H7 (cell line): Measurements from ENCODE around the gene S100A2. TPM values are rescaled to one million over a fixed set of nuclear protein-coding genes. Genes with fewer than 3 reads are reported as not detected.
"Not testable (repeated sequence)": the region's sequence is repeated elsewhere in the genome, so short reads cannot be mapped to it uniquely, and the experiment has no call there.

Experiments used
- DNase-seq: peaks from one replicate; pipeline ENCODE4 v3.0.0; 2012
- H3K27me3 ChIP-seq: 2 replicates; pipeline ENCODE4 v1.6.0; 2011; ENCODE audit warnings: mild to moderate bottlenecking, low read length; ENCODE audit not compliant: control insufficient read depth, insufficient read depth
- H3K36me3 ChIP-seq: replicated peaks from 2 replicates; pipeline ENCODE4 v1.5.1; 2011; ENCODE audit warnings: low read length; ENCODE audit not compliant: control insufficient read depth, insufficient read depth
- H3K4me3 ChIP-seq: 2 replicates; pipeline ENCODE4 v1.5.1; 2011; ENCODE audit warnings: low read depth, mild to moderate bottlenecking, control low read depth, low read length, moderate library complexity; ENCODE audit not compliant: insufficient read depth
- total RNA-seq: library from RNA; depleted of rRNA; stranded (reverse); fragments of >200 nt; shearing (Covaris generic); gene quantifications from 2 replicates; pipeline ENCODE4 v1.2.3, GENCODE V29; 2014

S100A2 gene
- total RNA-seq, 1 experiment from 2014 or later = 0.94 TPM

DNA sequence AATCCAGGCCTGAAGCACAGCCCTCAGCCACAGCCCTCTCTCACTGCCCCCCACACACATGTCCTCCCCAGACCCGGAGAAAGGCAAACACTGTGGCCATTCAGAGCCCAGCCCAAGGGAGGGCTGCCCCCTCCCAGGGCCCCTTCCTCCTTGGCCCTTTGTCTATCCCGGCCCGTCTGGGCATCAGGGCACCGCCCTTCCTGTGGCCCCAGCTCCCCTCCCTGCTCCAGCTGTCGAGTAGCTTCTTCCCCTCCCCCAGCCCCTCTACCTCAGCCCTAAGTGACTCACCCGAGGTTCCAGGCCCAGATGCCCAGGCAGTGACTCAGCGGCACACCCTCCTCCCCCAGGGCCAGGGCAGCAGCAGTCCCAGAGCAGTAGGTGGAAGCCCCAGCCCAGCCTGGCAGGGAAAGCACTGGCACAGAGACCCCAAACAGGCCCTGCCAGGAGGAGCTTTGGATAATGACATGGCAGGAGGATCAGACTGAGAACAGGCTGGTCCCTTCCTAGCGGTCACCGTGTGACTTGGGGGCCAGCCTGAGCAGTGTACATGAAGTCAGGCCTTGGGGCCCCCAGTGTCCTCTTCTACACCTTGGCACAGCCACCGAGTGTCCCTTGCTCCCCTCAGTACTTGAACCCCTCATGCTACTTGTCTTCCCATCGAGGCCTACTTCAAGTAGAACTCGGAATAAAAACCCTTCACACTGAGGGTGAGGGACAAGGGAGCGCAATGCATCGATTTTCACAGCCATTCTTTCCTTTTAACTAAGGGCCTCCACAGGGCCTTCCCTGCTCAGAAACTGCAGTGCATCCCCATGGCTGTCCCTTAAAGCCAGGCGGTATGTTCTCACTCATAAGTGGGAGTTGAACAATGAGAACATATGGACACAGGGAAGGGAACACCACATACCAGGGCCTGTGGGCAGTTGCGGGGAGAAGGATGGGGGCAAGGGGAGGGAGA lies 1.0 kb upstream of the S100A2 start:
- H3K36me3 ChIP-seq = no peaks in the 10 kb centered on the region
- DNase-seq = peak; percentile 93
- no peak overlapping the region for H3K4me3 ChIP-seq
- no peaks in the 10 kb centered on the region; the same call in 1 of the 2 replicates for H3K27me3 ChIP-seq

DNA sequence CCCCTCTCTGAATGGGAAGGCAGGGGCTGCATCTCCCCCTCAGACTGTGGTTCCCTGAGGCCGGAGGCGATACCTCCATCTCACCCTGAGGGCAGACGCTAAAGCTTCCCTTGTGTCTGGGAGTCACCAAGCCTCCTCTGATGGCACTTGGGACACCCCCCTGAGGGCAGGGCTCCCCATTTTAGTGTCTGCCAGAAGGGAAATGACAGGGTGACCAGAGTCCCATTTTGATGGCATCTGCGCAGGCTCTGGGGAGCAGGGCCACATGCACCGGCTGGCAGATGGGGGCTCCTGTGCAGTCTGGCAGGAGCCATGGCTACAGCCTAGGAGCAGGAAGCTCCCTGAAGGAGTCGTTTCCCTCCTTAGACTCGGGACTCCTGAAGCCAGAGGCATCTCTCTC lies 1.7 kb downstream of the S100A2 start:
- Histone ChIP-seq H3K4me3 (no peak overlapping the region), H3K36me3 (no peaks in the 10 kb centered on the region), H3K27me3 (no peaks in the 10 kb centered on the region)
- DNase-seq = no peak

DNA sequence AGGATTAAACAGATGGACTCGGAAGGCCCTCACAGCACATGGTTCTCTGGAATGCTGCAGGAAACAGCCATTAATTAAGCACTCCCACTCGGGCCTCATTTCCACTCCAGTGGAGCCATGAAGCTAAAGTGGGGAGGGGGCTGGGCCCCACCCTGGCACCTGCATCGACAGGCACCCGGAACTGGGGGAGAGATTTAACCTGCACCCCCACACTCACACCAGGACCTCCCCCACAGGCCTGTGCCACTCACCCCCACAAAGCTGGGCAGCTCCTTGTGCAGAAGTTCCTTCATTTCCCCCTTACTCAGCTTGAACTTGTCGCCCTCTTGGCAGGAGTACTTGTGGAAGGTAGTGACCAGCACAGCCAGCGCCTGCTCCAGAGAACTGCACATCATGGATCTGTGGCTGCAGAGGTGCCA lies 2.2 kb downstream of the S100A2 start:
- no peaks in the 10 kb centered on the region for H3K27me3 ChIP-seq
- H3K4me3 ChIP-seq = no peak overlapping the region
- no peaks in the 10 kb centered on the region for H3K36me3 ChIP-seq
- DNase-seq = no peak

DNA sequence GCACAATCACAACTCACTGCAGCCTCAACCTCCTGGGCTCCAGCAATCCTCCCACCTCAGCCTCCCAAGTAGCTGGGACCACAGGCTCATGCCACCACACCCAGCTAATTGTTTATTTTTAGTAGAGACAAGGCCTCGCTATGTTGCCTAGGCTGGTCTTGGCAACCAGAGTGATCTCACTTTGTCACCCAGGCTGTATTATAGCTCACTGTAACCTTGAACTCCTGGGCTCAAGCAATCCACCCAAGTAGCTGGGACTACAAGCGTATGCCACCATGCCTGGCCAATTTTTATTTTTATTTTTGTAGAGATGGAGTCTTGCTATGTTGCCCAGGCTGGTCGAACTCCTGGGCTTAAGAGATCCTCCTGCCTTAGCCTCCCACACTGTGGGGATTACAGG lies 3.6 kb downstream of the S100A2 start:
- not testable (repeated sequence) for DNase-seq, H3K36me3 ChIP-seq

DNA sequence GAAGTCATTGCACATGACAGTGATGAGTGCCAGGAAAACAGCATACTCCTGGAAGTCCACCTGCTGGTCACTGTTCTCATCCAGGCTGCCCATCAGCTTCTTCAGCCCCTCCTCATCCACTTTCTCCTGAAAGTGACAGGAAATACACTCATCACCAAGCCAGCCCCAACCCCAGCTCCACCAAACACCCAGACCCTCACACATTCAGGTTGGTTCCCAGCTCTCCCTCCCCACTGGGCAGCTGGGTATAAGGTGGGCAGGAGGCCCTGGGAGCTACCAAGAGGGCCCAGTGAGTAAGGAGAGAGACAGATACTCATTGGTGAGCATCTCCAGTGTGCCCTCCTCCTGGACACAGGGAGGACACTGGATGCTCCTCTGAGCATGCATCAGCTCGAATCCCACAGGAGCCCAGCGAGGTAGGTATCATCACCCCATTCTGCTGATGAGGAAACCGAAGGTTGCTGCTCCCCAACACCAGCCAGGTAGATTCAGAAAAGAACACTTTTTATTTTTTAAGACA lies 4.1 kb downstream of the S100A2 start:
- Histone ChIP-seq H3K4me3 (no peak overlapping the region), H3K27me3 (no peaks in the 10 kb centered on the region), H3K36me3 (no peaks in the 10 kb centered on the region)
- DNase-seq = no peak

More for the DNA sequence above, 3.6 kb downstream of the S100A2 start:
- H3K27me3 ChIP-seq, H3K4me3 ChIP-seq: not testable (repeated sequence)

DNA sequence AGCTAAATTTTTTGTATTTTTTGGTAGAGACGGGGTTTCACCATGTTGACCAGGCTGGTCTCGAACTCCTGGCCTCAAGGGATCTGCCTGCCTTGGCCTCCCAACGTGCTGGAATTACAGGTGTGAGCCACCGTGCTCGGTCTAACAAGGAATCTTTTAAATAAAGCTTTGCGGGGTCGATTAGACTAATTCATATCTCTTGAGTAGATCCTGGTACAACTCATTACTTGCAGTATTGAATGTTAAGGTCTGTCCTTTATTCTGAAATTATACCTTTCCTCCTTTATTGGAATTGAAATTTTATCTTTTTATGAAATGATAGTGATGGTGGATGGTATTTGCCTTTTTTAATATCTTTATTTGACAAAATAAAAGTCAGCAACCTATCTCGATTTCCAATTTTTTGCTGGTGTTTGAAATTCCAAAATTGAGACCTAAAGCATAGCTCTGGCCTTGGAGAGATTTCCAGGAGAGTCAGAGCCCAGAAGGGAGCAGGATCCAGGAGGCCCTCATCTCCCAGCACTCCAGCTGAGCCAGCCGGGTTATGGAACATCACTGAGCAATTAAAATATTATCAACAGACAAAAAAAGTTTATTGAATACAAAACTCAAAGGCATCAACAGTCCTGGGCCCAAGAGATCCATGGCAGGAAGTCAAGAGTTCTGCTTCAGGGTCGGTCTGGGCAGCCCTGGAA lies 4.7 kb downstream of the S100A2 start:
- Histone ChIP-seq H3K4me3 (no peak overlapping the region), H3K27me3 (no peaks in the 10 kb centered on the region), H3K36me3 (no peaks in the 10 kb centered on the region)
- no peak for DNase-seq

DNA sequence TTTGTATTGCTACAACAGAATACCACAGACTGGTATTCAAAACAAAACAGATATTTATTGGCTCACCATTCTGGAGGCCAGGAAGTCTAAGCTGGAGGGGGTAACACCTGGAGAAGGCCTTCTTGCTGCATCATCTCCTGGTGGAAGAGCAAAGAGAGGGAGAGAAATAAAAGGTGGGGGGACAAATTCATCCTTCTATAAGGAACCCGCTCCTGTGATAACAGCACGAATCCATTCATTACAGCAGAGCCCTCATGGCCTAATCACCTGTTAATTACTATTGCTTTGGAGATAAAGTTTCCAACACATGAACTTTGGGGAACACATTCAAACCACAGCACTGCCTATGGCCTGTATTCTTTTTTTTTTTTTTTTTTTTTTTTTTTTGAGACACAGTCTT lies 5.4 kb downstream of the S100A2 start:
- H3K27me3 ChIP-seq = no peaks in the 10 kb centered on the region
- no peak overlapping the region for H3K4me3 ChIP-seq
- DNase-seq = no peak
- no peaks in the 10 kb centered on the region for H3K36me3 ChIP-seq

DNA sequence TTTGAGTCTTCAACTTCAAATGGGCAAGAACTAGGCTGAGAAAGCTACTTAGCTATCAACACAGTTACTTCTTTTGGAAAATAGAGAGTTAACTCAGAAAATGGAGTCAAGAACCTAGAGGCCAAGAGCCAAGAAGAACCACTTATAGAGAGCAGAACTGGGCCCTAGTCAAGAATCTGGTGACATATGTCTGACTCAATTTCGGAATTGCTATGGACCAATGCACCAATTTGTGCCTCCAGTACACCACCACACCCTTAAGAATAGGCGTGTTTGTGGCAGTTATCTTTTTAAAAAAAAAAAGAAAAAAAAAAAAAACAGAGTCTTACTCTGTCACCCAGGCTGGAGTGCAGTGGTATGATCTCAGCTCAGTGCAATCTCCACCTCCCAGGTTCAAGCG lies 7.8 kb downstream of the S100A2 start:
- no peak overlapping the region for H3K4me3 ChIP-seq
- no peaks in the 10 kb centered on the region for H3K36me3 ChIP-seq
- H3K27me3 ChIP-seq = no peaks in the 10 kb centered on the region
- DNase-seq = no peak

DNA sequence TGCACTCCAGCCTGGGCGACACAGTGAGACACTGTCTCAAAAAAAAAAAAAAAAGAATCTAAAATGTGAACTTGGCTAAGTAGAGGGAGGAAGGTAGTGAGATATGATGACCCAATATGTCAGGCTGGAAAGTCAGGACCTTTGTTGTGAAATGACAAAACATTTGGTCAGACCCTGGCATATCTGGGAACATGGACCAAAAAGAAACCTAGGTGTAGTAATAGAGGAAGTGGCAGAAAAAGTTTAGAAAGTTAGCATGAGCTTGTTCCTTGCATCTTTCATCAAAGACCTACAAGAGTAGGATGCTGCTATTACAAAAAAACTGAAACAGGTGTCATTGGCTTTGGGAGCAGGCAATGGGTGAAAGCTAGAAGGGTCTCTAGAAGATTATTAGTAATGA lies 9.3 kb downstream of the S100A2 start:
- Histone ChIP-seq H3K36me3 (no peaks in the 10 kb centered on the region), H3K27me3 (no peaks in the 10 kb centered on the region), H3K4me3 (no peak overlapping the region)
- DNase-seq = no peak

DNA sequence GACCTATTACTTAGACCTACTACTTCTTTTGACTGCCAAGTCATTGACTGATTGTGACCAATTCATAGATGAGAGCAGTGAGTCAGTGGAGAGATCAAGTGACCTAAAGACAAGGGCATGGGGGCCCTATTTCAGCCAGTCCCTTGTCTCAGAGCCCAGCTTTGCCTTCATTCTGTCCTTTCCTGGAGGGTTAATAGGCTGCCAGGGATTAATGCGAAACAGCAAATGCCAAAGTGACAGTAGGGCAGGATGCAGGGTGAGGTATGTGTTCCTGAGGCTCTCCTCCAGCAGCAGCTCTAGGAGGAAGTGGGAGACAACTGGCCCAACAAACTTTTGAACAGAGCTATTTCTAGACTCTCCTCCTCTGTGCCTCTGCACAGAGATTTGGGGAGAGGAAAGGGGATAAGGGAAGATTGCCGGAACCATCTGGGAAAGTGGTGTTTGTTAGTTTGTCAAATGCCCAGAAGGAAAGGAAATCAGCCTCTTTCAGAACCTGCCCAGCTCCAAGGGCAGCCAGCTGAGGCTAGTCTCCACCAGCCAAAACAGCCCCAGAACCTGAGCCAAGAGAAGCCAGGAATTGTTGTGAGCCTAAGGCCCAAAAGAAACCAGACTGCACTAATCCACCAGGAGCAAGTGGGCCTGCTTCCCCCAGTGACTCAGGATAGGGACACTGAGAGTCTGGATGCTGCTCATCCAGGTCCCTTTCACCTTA lies 11.7 kb downstream of the S100A2 start:
- Histone ChIP-seq H3K4me3 (no peak overlapping the region), H3K27me3 (peaks cover 2% of the 10 kb centered on the region; the same call in 1 of the 2 replicates), H3K36me3 (no peaks in the 10 kb centered on the region)
- DNase-seq = no peak

DNA sequence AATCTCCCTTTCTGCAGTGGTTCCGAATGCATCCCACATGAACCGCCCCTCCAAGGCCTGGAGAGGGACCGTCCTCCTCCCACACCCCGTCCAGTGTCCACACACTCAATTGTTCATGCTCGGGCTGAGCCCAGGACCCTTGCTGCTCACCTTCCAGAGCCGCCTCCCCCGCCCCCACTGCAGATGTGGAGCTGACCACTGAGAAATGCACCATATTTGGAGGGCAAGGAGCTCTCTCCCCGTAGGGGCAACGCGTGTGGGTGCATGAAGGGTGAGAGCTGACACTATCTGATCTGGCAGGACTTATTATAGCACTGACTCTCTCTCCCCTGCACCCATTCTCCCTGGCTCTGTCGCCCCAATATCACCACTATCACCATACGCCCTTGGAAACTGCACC lies 12.5 kb downstream of the S100A2 start:
- Histone ChIP-seq H3K27me3 (peaks cover 2% of the 10 kb centered on the region; the same call in 1 of the 2 replicates), H3K36me3 (no peaks in the 10 kb centered on the region), H3K4me3 (no peak overlapping the region)
- DNase-seq = no peak

DNA sequence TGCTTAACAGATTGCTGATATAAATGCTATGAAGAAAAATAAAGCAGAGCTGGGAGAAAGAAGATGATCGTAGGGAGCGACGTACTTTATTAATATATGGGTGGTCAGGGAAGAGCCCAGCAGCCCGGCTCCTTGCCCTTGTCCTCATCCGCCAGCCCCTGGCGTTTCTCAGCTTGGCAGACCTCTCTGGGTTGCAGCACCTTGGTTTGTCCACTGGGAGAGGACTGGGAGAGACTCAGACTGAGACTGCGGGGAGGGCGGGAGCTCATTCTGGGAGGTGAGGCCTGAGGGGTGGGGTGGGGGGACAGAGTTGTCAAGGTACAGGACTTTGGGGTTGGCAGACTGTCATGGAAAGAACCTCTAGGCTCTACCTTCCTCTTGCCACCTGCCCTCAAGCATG lies 13.3 kb downstream of the S100A2 start:
- Histone ChIP-seq H3K4me3 (no peak overlapping the region), H3K36me3 (no peaks in the 10 kb centered on the region), H3K27me3 (peaks cover 2% of the 10 kb centered on the region; the same call in 1 of the 2 replicates)
- DNase-seq = peak; percentile 82

DNA sequence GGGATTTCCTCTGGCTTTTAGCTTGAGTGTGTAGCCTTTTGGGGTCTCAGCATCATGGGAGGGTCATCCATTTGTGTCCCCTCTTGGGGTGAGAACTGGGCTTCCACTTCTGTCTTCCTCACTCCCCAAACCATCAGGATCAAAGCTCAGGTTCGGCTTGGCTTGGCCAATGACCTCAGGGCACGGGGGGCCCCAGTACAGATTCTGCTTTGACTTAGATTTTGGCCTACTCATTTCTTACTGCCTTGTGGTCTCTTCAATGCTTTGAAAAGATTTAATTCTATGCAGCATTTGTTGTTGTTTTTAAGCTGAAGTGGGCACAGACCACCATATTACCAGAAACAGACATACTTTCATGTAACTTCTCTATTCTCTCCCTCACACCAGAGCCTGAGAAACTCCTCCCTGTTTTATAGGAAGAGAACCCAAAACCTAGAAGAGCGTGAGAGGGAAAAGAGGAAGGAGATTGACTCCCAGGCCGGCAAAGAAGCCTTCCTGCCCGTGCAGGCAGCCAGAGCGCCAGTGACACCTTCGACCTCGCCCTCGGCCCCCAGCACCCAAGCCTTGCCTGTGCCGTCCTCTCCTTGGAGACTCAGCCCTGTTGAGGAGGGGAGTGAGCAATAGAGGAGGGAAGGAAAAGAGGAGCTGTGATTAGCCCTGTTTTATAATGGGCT lies 14.7 kb downstream of the S100A2 start:
- Histone ChIP-seq H3K4me3 (no peak overlapping the region), H3K36me3 (no peaks in the 10 kb centered on the region), H3K27me3 (peaks cover 2% of the 10 kb centered on the region; the same call in 1 of the 2 replicates)
- DNase-seq = no peak

DNA sequence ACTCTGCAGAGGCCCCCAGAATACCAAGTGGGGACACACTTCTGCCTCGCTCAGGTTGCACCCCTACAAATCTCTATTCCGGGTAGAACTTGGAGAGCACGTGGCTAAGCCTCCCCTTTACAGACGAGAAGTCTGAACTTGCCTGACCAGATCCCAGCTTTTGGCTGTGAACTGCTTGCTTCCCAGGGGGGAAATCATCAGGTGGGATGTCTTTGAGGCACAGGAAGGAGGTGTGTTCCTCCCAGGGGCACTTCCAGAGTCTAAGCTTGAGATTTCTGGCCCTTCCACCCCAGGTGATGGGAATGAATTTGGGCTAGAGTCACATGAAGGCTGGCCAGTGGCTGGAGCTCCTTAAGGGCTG lies 15.3 kb downstream of the S100A2 start:
- no peaks in the 10 kb centered on the region for H3K36me3 ChIP-seq
- peaks cover 2% of the 10 kb centered on the region; the same call in 1 of the 2 replicates for H3K27me3 ChIP-seq
- no peak for DNase-seq
- no peak overlapping the region for H3K4me3 ChIP-seq
